GM18873 (cell line): Measurements from ENCODE around the gene WDR82.
A peak's percentile ranks its signal among the peaks of the same experiment; 100 is the strongest.

Experiments used
- ATAC-seq: cut with Tn5 transposase; IDR thresholded peaks from one replicate; pipeline ENCODE4 v1.9.1; 2021; ENCODE audit warnings: mild to moderate bottlenecking, moderate library complexity, moderate number of reproducible peaks; ENCODE audit not compliant: unreplicated experiment, low FRiP score

WDR82 gene, protein sequence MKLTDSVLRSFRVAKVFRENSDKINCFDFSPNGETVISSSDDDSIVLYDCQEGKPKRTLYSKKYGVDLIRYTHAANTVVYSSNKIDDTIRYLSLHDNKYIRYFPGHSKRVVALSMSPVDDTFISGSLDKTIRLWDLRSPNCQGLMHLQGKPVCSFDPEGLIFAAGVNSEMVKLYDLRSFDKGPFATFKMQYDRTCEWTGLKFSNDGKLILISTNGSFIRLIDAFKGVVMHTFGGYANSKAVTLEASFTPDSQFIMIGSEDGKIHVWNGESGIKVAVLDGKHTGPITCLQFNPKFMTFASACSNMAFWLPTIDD

DNA sequence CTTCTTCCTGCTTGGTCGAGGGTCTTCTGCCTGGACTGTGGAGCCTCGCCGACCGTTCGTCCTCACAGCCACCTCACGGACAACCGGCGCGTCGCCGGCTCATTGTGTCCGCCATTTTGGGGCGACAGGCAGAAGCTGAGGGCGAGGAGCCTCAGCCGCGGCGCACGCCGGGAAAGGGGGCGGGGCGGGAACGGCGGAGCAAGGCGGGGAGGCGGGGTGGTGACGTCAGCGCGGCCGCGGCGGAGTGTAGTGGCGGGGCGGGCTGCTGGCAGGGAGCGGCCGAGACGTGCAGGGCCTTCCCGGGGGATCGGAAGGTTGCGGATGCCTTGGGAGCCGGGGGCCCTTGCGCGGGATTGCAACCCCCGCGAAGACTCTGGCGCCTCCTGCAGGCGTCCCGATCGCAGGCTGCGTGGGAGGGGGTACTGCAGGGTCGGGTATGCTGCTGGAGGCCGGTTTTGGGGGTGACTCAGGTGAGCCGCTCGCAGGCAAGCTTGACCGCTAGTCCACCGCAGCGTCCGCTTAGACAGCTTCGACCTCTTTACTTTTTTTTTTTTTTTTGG lies at the start of gene WDR82:
Gene WDR82 (minus strand): TSS at position 140 of the 560 bp plus-strand sequence. CDS start 288 bp downstream, outside the sequence.
- ATAC-seq = peak; percentile 64

DNA sequence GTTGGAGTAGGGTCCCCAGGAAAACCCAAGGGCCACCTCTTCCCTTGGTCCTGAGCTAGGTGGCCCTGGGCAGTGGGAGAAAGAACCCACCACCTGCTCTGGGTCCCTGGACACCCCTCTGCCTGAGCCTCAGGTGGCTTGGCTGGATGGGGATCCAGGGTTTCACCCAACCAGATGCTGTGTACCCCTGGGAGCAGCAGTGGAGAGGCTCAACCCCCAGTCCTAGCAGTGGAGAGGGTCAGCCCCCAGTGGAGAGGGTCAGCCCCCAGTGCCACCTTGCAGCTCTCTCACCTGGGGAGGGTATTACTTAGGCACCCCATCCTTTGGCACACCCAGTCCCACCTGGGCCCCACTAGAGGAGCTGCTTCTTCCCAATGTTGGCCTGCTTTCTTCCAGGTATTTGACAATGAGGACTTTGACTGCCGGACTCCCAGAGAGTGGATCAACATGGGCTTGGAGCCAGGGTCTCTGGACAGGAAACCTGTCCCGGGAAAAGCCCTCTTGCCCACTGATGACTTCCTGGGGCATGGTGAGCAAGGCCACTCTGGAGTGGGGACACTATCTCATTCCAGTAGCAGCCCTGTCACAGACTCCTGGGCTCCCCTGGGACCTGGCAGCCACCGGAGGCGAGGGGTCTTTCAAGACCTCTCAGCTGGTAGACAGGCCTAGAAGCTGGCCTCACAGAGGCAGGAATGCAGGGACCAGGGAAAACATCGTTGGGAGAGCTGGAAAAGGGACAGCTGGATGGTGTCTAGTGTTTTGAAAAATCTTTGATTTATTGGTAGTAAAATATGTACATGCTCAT lies 49.2 kb upstream of the WDR82 start:
- ATAC-seq = no peak

DNA sequence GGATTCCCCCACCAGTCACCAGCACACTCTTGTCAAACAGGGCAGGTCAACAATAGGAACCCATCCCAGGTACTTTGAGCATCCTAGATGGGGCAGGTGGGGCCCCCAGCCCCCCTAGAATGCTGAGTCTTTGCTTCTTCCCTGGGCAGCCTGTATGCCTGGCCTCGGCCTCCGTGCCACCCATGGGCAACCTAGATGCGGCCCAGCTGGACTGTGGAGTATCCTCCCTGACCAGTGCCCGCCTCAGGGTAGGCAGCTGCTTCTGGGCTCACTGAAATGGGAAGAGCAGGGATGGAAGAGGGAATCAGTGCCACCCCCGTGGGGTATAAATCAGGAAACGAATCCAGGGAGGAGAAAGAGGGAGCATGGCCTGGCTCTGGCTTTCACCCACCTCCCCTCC lies 48.5 kb upstream of the WDR82 start:
- no peak for ATAC-seq

DNA sequence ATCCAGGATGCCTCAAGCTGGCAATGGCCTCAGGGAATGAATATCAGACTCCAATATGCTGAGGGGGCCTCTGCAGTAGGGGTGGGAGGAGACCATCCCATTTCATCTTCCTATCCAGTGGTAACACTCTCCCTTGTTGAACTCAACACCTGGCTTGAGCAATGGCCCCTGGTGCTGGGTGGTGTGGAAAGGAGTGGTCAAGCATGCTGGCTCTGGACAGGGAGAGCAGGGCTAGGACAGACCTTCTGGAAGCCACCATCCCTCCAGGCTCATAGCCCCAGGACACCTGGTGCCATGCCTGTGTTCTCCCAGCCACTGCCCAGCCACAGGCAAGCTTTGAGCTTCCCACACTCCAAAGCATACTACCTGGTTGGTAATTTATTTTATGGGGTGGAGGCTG lies 47.2 kb upstream of the WDR82 start:
- ATAC-seq = no peak

DNA sequence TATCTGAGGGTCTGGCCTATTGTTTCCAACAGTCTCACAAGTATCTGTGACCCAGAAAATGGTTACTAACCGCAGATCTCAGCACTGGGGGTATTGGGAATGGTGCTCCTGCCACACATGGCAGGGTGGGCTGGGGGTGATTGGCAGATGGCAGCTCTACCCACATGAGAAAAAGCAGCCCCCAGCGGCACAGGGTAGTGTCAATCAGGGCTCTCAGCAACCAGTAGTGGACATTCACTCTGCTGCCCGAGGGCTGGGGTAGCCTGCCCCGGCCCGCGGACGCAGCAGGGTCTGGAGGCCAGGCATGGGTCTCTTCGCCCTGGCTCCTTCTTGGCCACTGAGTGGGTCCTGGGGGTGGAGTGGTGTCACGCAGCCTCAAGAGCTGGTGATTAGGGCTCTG lies 46.2 kb upstream of the WDR82 start:
- ATAC-seq = no peak

- ATAC-seq = no peak
These were observed 45.3 kb upstream of the WDR82 start for GRCh38 chr3:52323526-52324295.

DNA sequence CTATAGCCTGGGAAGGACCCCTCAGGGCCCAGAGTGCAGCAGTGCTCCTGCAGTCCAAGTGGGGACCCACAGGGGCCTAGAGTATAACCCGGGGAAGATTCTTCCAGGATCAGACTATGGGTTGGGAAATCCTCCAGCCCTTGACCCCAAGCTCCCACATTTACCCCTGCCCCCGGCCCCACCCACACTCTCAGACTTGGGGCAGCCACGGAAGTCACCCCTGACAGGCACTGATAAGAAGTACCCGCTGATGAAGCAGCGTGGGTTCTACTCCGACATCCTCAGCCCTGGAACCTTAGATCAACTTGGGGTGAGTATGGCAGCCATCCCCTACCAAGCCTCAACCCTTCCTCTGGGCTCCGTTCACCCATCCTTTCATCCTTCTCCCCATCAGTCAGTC lies 44.0 kb upstream of the WDR82 start:
- no peak for ATAC-seq

DNA sequence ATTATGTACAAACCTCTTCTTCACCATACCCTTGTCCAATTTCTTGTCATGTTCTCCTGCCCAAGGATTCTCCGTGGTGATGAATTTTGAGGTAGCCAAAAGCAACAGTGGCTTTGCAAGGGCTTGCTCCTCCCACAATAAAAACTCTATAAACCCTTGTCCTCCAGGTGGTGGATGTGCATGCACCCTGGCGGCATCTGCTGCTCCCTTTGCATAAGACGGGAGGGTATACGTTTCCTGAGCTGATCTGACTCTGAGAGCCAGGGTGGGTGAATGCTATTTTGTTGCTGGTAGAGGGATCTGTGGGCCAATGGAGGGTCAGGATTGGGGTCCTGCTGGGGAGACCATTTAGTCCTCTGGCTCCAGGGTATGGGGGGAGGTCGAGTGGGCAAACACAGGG lies 43.0 kb upstream of the WDR82 start:
- ATAC-seq = no peak

- no peak for ATAC-seq
These were observed 41.6 kb upstream of the WDR82 start for GRCh38 chr3:52319921-52320595.

DNA sequence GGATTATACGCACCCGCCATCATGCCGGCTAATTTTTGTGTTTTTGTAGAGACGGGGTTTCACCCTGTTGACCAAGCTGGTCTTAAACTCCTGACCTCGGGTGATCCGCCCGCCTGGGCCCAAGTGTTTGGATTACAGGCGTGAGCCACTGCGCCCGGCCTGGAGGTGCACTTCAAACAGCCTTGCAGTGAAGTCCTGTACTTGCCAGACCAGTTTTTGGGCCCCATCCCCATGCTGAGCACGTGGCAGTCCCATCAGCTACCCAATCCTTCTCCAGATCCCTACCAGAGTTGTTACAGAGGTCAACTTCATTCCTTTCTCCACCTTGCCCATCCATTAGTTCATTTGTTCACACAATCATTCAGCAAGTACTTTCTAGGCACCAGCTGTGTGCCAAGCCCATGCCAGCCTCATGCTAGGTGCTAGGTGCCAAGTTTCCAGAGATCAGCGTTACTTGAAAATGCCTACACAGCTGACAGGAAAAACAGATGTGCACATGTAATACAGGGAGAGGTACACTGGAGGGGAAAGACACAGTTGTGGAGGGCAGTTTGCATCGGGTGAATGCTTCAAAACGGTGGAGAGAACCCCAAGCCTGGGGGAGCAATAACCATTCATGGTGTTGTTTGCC lies 39.9 kb upstream of the WDR82 start:
- no peak for ATAC-seq

GRCh38 chr3:52317208-52318000 lies 39.0 kb upstream of the WDR82 start:
- ATAC-seq = no peak

- no peak for ATAC-seq
These were observed 37.7 kb upstream of the WDR82 start, which contains the start of gene DNAH1 for GRCh38 chr3:52315977-52316764. DNAH1 (plus strand) TSS chr3:52316319; CDS start chr3:52322443, 6,124 bp downstream.

GRCh38 chr3:52315006-52315405 lies 36.6 kb upstream of the WDR82 start:
- no peak for ATAC-seq

DNA sequence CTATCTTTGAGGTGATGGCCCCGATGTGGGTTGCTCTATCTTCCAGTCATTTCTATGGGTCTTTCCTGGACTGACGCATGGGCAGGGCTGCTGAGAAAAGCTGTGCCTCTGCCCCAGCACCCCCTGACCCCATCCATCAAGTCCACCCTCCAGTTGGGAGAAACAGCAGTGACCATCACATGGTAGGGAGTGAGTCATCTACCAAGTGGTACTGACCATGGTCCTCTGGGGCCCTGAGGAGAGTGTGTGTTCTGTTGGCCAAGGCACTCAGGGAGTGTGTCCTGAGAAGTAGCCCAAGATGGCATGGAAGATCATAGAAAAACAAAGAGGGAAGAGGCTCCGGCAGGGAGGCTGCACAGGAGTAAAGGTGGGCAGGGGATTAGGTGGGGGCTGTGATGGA lies 36.0 kb upstream of the WDR82 start:
- ATAC-seq = no peak

DNA sequence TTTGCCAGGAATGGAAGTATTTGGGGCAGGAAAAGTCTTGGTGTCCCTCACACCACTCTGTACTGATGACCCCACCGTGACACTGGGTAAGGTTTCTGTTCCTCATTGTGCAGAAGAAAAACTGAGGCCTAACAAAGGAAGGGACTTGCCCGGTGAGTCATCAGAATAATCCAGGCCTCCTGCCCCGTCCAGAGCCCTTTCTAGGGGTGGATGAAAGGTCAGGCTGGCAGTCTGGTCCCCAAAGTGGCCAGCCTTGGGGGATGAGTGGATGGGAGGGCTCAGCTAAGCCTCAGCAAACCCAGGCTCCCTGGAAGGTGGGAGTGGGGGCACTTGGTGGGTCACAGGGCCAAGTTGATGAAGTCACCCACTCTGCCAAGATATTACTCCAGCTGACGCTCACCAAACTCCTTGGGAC lies 35.3 kb upstream of the WDR82 start:
- ATAC-seq = peak; percentile 81

DNA sequence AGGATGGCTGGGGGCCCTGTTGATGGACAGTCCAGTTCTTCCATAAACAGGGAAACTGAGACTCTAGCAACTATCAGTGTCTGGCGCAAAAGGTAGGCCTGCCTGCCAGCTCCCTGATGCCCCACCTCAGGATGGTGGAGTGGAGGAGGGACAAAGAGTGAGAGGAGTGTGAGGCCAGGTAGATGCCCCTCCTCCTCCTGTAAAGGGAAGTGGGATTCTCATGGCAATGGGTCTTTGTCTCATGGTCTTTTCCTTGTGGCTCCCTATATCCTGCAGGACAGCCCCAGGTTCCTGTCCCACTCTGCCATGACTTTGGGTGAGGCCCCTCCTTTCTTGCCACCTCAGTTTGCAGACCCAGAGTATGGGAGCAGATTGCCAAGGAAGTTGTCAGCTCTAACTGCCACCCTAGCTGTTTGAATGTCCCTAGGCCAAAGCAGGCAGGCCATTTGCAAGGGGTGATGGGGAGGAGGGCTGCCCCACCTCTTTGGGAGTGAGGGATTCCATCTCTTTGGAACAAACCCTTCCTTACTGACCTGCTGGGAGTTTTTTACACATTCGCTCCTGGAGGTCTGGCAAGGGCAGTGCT lies 34.8 kb upstream of the WDR82 start:
- ATAC-seq = no peak

GRCh38 chr3:52311576-52312119 lies 33.2 kb upstream of the WDR82 start:
- ATAC-seq = no peak
